GM19455 (cell line): ENCODE data around the gene CDKAL1.

Source experiments
- ATAC-seq: cut with Tn5 transposase; IDR thresholded peaks from one replicate; pipeline ENCODE4 v1.9.1; 2021; ENCODE audit not compliant: unreplicated experiment

CDKAL1 gene

GRCh38 chr6:20789162-20789561 lies 254.9 kb downstream of the CDKAL1 start:
- no peak for ATAC-seq

- no peak for ATAC-seq
Measured at GRCh38 chr6:20790032-20790791, 256.0 kb downstream of the CDKAL1 start.

GRCh38 chr6:20791074-20791473 lies 256.8 kb downstream of the CDKAL1 start:
- no peak for ATAC-seq

DNA sequence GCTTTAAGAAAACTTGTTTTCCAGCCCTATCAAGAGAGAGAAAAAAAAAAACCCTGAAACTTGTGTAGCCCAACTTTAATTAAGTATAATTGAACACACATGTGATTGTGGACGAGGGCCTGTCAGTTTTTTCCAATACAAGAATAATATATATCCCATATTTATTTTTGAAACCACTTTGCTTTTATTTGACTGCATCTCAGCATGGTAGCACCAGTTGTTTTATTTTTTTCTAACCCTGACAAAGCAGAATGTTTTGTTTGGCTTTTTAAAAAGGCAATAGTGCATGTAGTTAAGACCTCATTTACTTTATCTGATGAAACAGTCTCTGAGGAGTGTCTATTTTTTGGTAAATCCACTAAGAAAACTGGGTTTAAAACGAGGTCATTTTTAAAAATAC lies 257.7 kb downstream of the CDKAL1 start:
- ATAC-seq: no peak

DNA sequence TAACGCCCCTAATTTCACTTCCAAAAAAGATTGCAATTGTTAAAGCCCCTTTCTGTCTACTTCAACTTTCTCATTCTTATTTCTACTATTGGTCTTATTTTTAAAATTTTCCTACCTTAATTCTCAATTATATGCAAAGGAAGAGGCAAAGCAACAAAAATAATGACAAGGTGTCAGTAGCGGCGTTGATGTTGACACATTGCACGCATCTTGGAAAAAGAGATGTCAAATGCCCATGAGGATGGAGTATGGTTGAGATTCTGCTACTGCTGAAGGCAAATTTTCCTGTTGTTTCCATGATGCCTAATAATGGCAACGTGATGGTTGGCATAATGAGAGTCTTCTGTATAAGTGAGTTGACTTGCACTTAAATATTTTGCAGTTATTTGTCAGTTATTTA lies 258.9 kb downstream of the CDKAL1 start:
- ATAC-seq: no peak

- no peak for ATAC-seq
Measured at GRCh38 chr6:20797597-20797996, 263.3 kb downstream of the CDKAL1 start.

DNA sequence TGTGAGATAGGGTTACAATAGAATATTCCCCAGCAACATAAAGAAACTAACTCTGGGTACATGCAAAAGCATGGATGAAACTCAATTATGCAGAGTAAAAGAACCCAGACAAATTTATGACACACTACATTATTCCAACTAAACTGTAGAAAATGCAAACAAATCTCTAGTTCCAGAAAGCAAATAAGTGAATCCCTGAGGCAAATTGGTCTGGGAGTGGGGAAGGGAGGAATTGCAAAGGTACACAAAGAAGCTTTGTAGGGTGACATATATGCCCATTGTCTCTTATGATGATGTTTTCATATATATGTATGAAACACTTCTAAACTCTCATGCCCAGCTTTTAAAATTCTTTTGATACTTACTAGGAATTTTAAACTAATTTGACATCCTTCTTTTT lies 266.0 kb downstream of the CDKAL1 start:
- no peak for ATAC-seq

GRCh38 chr6:20800653-20801052 lies 266.4 kb downstream of the CDKAL1 start:
- no peak for ATAC-seq

GRCh38 chr6:20801595-20801994 lies 267.3 kb downstream of the CDKAL1 start:
- ATAC-seq: no peak

DNA sequence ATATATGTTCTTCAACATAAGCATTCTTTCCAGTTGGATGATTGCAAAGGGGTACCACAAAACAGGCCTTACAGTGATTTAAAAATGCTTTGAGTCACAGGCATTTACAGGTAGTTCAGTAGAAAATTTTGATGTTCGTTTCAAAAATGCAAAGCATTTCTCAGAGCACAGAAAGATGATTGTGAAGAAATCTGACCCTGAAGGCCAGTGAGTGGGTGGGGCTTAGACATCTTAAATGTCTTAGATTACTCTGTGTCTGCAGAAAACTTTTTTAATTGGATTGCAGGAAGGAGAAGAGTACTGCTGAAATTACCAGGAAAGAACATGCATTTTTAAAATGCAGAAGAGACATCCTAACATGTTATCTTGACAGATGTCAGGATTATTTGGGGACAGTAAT lies 268.3 kb downstream of the CDKAL1 start:
- ATAC-seq: no peak

- ATAC-seq: no peak
Measured at GRCh38 chr6:20805021-20805420, 270.8 kb downstream of the CDKAL1 start.

- ATAC-seq: no peak
Measured at GRCh38 chr6:20806669-20807068, 272.4 kb downstream of the CDKAL1 start.

DNA sequence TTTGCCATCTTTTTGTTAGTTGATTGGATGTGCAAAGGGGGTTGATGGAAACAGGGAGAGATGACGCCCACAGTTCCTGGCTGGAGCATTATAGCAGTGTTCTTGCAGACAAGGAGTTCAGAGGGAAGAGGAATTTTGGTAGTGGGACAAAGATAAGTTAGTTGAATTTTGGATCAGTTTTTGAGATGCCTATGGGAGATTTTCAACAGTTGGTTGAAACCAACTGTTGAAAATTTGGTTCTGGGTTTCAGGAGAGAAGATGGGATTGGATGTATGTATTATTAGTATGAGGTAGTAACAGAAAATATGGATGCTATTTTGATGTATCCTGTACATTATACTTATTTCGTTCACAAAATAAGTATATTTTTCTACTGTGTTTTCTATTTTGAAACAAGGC lies 274.2 kb downstream of the CDKAL1 start:
- ATAC-seq: no peak

DNA sequence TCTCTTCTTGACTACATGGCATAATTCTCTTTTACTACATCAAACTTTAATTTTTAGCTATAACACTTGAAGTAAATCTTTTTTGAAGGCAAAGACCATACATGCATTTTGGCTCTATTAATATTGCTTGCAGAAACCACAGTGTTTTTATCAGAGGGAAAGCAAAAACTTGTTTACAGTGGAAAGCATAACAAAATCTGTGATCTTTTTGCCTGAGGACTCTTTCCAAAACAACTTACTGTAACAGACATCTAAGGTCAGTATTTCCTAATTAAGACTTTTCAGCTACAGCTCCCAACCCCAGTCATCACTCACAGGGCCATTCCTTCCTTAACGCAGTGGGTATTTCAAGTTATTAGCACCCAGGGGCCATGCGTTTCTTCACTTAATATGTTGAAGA lies 274.7 kb downstream of the CDKAL1 start:
- ATAC-seq: no peak

GRCh38 chr6:20810727-20811108 lies 276.5 kb downstream of the CDKAL1 start:
- ATAC-seq: no peak

GRCh38 chr6:20811109-20811761 lies 277.0 kb downstream of the CDKAL1 start:
- no peak for ATAC-seq

DNA sequence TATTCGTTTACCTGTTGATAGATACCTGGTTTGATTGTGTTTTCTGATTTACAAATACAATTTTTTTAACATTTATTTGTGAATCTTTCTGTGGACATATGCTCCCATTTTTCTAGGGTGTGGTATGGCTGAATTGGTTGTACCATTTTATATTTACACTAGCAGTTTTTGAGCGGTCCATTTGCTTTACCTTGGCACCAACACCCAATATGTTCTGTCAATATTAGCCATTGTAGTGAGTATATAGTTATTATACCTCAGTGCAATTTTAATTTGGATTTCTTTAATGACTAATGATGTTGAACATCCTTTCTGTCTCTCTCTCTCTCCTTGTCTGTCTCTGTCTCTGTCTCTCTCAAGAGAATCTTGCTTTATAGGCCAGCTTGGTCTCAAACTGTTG lies 278.5 kb downstream of the CDKAL1 start:
- no peak for ATAC-seq

DNA sequence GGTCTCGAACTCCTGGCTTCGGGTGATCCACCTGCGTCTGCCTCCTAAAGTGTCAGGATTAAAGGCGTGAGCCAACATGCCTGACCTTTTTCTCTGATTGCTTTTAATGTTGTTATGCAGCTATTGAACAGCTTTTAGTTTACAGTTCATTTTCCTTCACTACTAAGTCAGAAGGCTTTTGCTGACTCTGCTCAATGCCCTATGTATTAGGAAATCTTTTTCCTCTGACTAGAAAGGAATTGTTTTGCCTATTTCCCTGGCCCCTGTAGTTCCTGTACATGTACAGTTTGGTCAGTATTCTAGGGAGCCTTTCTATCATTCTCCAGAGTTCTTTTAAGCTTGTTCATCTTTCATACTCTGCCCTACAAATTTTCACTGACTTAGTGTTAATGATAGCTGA lies 280.2 kb downstream of the CDKAL1 start:
- ATAC-seq: no peak

- no peak for ATAC-seq
Measured at GRCh38 chr6:20816126-20816525, 281.9 kb downstream of the CDKAL1 start.

DNA sequence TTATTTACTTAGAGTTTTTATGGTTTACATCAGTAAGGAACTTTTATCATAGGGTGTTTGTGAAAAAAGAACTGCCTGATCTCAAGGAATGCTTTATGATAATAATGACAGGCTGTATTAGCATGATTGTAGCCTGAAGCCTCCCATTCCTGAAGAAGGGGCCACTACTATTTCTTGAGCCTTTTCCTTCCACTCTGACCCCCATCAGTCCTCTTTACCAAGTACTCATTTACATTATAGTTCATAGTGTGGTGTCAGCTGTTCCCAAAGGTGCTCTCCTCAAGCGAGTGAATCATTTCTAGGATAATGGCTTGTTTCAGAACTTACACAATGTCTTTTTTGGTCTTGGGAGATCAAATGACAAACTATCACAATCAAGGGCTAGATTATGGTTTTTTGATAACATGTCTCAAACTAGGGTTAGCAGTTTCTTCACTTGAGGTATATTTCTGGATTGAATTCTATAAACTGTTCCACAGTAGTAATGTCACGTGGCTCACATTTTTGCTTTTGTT lies 283.6 kb downstream of the CDKAL1 start:
- ATAC-seq: no peak

- no peak for ATAC-seq
Measured at GRCh38 chr6:20819774-20820400, 285.6 kb downstream of the CDKAL1 start.

DNA sequence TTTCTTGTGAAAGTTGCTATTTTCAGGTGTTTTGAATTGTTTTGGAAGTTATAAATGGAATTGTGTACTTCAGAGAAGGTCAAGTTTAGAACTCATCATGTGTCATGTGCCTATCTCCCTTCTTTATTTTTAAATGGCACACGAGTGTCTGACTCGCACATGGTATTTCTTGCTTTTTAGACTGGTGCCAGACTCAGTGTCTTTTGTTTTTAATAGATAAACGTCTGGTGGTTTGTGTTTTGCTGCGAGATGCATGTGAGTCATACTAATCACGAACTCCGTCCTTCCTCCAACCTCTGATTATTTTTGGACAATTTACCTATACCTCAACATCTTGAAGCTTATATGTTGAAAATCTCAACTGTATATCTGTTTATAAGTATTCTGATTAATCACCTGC lies 292.1 kb downstream of the CDKAL1 start:
- ATAC-seq: no peak
